Hematopoietic multipotent progenitor cell treated with erythropoietin and hydrocortisone succinate and interleukin-3 and kit ligand, for 15 days (in vitro differentiated cells): Measurements from ENCODE around the gene RPGRIP1L.
"Not testable (repeated sequence)": the region's sequence is repeated elsewhere in the genome, so short reads cannot be mapped to it uniquely, and the experiment has no call there.

ENCODE experiments used
- DNase-seq: peaks from one replicate; pipeline ENCODE4 v3.0.0-alpha.2; 2015; ENCODE audit warnings: low spot score

Gene RPGRIP1L

DNA sequence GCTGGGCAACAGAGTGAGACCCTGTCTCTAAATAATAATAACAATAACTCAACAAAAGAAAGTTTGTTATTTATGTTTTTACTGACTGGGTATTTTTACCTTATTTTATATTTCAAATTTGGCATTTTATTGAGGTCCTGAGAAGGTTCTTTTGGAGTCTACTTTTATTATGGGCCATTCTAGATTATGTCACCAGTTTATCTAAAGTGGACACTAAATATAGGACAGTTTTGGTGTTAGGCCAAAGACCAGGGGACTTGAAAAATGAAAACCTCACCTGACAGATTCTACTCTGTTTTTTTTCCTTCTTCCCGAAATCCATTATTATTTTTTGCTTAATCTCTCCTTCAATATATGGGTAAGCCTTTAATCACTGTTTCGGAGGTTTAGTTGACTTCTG, 8.4 kb upstream of the RPGRIP1L start:
- no peak for DNase-seq

DNA sequence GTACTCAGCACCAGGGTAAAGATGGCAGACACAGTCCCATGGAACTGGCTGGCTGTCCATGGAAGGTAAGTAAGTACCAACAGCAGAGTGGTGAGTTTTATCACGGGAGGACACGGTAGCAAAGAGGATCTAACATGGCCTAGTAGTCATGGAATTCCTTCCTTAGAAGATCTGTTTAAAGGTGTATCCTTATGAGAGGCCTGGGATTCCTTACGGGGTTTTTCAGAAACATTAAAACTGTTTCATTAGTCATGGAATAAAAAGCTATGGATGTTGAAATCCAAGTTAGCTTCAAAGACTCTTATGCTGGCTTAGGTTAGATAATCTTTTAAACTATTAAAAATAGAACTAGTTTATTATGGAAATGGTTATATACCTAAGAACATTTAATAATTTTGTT, 7.7 kb upstream of the RPGRIP1L start:
- no peak for DNase-seq

DNA sequence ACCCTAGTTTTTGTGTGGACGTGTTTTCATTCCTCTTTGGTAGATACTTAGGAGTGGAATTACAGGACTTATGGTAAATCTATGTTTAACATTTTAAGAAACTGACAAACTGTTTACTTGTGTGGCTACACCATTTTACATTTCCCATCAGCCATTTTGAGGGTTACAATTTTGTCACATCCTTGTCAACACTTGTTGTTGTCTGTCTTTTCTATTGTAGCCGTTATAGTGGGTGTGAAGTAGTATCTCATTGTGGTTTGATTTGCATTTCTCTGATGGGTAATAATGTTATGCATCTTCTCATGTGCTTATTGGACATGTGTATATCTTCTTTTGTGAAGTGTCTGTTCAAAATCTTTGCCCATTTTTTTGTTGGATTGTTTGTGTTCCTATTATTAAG, 4.8 kb upstream of the RPGRIP1L start:
- DNase-seq = no peak

DNA sequence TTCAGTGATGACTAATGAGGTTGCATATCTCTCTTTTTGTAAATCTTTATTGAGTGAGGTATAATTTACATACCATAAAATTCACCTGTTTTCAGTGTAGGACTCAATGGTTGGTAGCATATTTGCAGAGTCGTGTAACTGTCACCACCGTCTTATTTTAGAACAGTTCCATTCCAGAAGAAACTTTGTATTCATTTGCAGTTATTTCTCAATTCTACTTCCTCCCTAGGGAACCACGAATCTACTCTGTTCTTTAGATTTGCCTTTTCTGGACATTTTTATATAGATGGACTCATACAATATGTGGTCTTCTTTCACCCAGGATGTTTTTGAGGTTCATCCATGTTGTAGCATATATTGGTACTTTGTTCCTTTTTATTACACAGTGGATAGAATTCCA, 4.0 kb upstream of the RPGRIP1L start:
- no peak for DNase-seq

DNA sequence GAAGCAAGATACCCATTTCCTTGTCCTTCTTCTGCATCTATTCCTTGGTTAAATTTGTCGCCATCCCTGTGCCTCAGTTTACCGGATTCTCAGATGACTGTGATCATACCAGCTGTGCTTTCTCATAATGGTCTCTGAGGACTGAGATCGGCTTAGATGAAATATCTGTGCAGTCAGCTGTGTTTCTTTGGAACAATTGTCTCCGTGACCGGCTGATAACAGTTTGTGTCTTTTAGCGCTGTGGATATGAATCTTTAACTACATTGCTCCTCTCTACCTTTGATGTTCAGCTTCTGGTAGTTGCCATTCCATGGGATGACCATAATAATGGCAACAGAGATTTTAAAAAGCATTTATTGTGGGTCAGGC, 770 bp upstream of the RPGRIP1L start:
- no peak for DNase-seq

DNA sequence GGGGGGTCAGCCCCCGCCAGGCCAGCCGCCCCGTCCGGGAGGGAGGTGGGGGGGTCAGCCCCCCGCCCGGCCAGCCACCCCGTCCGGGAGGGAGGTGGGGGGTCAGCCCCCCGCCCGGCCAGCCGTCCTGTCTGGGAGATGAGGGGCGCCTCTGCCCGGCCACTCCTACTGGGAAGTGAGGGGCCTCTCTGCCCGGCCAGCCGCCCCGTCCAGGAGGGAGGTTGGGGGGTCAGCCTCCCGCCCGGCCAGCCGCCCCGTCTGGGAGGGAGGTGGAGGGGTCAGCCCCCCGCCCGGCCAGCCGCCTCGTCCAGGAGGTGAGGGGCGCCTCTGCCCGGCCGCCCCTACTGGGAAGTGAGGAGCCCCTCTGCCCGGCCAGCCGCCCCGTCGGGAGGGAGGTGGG, 5.4 kb downstream of the RPGRIP1L start:
- not testable (repeated sequence) for DNase-seq

DNA sequence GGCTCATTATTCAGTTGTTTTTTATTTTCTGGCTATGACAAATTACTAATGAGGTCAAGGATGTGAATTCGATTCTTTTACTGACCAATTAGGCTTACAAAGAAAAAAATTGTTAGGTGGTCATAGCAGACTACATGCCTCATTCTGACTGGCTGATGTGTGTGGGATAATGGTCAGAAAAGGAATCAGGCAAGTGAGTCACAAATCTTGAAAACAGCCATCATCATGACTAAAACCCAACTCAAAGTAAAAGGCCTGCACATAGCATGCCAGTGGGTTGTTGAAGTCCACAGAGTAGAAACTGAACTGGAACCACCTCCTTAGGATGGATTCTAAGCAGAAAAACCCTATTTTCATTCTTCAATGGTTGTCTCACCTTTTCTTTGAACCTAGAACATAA, 8.6 kb downstream of the RPGRIP1L start:
- DNase-seq = no peak

DNA sequence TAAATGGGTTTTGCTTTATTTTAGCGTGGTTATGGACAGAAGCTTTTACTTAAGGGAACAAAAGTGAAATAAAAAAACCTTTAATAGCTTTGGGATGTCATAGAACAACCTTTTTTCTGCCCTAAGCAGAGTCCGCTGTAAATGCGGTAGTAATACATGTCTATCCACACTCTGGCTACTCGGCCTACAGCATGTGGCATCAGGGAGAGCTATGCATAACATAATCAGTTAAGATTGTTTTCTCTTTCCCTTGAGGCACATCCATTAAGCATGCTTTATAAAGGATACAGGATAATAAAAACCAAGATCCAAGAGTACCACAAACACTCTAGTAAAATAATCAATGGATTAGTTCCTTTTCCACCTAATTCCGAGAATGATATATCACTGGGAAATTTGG, 10.3 kb downstream of the RPGRIP1L start:
- DNase-seq = no peak

DNA sequence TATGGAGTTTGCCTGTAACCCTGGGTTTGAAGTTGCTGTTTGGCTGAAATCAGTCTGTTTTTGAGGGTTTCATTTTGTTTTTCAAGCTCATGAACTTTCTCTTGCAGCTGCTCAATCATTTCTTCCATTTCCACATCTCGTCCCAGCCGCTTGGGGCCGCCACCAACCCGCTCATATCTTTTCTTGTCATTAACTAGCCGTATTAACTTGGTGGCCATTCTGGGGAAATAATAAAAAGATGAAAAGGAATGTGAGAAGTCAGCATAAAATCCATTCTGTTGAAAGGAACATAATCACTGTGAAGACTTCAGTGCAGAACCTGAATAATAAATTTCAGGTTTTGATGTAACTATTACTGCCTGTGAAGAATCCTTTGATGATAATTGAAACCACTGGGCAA, 11.5 kb downstream of the RPGRIP1L start:
- DNase-seq = no peak

DNA sequence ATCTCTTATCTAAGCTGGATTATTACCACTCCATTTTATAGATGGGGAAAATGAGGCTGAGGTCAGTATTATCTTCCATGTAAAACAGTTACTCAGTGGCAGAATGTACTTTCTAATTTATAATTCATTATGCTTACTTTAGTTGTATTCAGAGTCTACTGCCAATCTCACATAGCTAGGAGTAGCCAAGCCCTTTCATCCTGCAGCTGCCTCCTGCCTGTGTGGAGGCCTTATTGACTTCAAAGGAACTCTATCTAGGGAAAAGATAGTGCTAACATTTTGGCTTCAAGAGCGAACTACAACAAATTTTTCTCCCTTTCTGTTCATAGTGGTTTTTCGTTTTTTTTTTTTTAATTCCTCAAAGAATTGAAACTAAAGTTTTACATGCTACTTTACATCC, 12.9 kb downstream of the RPGRIP1L start:
- DNase-seq = no peak

DNA sequence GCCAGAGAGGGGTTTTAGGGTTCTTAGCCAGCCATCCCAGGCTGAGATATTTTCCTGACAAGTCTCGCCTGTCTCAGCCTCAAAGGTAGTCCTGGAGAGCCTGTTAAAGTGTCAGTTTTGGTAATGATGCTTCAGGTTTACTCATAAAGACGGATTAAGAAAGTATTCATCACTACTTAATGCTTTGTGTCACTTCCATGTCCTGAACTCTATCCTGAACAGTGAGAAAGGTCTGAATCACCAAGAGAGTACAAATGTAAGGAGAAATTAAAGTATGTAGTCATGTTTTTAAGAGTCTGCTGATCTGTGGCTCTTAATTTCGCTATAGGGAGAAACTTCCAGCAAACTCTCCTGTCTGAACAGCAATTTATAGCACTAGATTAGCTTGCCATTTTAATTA, 14.0 kb downstream of the RPGRIP1L start:
- DNase-seq = no peak

DNA sequence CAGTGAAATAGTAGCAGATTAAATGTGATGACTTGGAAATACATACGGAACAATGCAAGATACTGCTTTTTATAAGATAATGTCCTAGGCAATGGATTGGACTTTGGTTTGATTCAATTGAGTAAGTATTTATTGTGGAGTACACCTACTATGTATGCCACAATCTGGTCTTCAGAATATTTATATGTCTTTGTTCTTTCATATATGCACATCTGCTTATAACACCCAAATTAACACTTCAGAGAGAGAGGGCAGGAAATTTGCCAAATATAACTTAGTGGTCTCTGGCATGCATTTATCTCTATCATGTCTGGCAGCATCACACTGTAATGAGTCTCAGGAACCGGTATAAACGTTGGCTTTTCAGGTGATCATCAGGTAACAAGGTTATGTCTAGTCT, 16.9 kb downstream of the RPGRIP1L start:
- DNase-seq = no peak

DNA sequence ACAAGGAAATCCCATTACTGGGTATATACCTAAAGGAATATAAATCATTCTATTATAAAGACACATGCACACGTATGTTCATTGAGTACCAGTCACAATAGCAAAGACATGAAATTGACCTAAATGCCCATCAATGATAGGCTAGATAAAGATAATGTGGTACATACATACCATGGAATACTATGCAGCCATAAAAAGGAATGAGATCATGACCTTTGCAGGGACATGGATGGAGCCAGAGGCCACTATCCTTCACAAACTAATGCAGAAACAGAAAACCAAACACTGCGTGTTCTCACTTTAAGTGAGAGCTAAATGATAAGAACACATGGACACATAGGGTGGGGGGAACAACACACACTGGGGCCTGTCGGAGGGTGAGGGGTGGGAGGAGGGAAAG, 18.3 kb downstream of the RPGRIP1L start:
- DNase-seq = not testable (repeated sequence)

DNA sequence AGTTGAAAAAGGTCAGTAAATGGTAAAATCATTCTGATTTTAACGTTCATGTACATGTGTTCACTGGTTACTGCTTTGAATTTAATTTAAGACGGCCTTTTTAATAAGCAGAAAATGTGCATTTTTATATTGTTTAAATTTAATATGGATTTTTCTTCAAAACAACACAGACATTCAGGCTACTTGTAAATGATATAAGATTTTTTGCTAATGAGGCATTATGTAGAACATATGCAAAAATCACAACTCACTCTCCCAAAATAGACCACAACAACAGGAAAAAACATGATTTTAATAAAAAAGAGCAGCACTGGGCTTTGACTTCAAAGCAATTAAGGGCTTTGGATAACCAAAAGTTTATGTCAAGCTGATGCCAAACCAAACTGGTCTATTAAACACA, 22.3 kb downstream of the RPGRIP1L start:
- no peak for DNase-seq

DNA sequence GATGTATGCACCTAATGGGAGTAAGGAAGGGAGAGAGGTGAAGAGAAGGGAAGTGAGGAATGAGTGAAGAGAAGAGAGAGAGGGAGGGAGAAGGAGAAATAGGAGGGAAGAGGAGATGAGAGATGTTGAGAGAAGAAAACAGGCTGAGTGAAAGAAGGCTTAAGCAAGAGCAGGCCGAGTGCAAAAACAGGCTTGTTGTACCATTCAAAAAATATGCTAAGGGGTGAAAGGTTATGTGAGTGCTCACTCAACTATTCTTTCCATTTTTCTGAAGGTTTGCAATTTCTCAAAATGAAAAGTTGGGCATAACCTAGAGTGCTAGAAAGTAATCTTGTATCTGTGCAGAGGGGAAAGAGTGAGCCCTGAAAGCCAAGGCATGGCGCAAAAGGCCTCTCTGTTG, 22.9 kb downstream of the RPGRIP1L start:
- DNase-seq = no peak

DNA sequence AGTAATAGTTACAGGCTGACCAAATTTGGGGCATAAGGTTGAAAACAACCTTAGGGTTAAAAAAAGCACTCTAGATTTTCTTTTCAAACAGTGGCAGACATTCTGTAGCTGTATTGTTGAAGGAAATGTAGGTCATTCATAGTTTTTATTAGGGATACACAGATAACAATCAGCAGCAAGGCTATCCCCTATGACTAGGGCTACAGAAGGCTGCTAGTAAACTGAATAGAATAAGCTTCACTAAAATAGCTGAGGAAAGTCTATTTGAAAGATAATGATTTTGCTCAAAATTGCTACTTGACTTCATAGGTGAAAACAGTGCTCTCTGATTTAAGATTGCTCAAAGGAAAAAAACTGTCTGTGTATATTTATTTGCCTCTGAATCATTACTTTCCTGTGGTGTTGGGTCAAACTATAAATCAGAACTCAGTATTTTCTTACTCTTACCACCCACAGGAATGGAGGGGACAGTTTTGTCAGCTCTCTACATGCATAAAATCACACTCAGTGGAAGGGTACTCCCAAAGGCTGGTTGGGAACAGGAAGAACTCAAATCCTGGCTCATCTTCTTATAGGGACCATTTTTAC, 24.8 kb downstream of the RPGRIP1L start:
- DNase-seq = no peak

DNA sequence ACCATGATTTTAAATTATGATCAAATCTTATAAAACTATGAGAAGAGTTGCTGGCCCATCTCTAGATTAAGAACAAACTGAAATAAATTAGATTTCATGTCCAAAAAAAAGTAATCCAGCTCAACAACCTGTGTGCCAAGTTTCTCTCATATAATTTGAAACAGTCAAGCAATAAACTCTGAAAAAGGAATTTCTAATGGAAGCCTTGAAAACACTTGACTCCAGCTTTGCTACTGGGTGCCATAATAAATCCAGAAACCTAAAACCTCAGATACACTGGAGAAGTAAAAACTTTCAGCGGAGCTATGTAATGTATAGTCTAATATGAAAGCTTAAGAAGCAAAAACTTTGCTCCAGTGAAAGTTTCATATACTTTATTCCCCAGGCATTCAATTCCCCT, 25.5 kb downstream of the RPGRIP1L start:
- DNase-seq = no peak

DNA sequence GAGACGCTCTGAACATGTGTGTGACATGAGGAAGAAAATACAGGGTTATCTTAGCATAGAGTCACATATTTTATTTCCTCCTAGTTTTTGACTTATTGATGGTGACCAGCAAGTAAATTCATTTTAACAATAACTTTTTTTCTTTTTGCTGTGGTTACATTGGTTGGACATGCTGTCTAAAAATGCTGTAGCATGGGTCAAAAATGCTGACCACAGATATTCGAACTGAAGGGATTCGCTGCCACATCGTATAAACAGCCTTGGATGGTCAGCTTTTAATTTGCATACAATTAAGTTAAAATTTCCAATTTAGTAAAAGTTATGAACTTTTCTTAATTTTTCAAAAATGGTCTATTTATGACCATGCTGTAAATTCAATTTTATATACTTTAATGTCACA, 30.5 kb downstream of the RPGRIP1L start:
- no peak for DNase-seq

DNA sequence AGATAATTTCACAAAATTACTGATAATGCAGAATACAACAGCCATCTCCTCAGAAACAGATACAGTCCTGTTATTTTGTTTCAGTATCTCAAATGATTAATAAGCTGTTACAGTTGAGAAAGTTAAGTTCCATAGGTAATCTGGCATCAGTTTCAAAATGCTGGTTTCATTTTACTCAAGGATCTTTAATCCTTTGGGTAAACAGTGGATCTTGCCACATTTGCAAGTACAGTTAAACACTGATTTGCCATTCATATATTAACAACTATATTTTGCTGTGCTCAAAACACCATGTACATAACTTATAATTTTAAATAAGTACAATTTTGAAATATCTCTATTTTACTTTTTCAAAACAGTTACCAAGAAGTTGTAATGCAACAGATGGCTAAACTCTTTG, 31.2 kb downstream of the RPGRIP1L start:
- no peak for DNase-seq

DNA sequence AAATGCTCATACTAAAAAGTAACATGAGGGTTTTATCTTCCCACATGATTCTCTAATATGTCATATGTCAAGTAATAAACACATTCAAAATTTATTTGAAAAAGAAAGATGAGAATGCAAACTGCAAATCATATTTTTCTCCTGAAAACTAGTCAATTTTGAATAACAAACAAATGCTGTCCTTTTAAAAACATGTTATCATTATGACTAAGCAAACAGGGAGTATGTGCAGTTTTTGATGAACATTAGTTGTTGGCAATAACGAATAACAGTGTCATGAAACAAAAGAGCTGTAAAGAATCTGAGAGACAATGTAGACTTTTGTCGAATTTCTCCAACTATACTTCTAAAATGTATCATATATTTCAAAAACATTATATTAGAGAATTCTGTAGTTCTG, 34.8 kb downstream of the RPGRIP1L start:
- no peak for DNase-seq

DNA sequence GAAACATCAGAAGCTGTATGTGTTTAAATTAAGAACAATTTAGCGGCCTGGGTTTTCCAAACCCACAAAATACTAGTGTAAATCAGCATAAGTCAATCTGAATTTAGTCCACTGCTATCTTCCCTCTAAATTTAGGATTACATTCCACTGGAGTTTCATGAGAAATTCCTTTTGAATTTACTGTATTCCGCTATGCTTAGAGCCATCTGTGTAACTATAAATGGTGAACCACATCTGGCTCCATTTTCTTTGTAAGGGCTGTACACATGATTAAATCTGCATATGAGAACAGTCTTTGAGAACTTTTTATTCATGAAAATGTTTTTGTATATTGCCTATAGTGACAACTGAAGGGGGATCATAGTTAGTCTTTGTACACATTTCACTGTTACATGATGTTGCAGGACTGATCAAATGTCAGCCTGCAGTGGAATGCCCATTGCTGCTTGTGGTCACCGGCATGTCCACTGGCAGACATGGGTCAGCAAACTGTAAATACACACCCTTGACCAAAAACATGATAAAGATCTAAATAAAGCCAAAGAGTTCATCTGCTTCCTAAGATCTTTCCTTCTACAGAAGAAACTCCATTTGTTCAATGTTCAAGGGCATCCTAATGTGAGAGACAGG, 36.8 kb downstream of the RPGRIP1L start:
- no peak for DNase-seq

DNA sequence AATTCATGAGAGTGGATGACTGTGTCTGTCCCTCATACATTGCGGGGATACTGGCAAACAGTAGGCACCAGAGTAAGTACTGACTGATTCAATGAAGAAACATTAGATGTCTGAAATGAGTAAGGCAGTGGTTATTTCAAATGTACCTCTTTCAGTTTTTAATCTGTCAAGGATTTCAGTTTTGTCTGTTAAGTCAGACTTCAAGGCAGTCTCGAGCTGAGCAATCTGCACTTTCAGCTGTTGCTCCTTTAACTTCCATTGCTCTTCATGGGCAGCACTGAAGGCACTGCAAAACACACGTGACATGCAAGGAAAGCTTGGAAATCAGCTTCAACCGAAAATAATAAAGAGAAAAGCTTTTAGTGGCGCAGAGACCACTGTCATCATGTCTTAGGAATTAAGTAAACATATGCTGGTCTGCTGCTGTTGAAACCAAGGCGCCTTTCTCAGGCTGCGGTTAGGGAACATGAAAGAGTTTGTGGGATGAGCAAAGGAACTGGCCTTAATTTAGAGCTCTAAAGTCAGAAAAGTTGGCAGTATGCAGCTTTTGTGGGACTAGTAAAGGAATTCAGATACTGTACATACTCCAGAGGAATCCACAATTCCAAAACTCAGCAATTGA, 38.8 kb downstream of the RPGRIP1L start:
- DNase-seq = no peak

DNA sequence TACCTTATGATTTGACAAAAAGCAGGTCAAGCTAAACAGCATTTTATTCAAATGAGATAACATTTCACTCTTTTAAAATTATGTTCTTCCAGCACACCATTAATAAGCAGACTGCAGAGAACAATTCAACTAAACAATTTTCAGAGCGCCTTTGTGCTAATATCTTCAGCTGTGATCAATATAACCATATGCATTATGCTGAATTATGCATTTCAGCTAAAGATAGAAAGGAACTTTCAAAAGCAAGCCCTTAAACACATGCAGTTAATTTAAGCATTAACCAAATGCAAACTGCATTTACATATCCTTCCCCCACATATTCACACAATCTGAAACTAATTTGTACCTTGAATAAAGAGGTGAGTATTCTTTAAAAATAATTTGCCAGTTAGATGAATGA, 41.6 kb downstream of the RPGRIP1L start:
- no peak for DNase-seq

DNA sequence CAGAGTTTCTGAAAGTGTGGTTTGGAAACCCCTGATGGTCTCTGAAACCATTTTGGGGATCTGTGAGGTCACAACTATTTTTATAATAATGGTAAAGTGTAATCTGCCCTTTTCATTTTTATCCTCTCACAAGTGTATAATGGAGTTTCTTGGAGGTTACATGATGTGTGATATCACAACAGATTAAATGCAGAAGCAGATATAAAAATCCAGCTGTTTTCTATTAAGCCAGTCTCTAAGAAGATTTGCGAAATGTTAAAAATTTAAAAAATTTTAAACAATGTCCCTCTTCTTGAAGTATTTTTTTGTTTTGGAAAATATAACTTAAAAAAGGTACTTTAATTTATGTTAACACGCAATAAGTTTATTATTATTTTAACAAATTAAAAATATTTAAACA, 48.7 kb downstream of the RPGRIP1L start:
- DNase-seq = no peak
